NCI-H2107 treated with DMSO at 0.1 percent for 48 hours (cell line): ENCODE data around the gene TMEM163.
"Not testable (repeated sequence)": the region's sequence is repeated elsewhere in the genome, so short reads cannot be mapped to it uniquely, and the experiment has no call there.

Experiments used
- DNase-seq: peaks from one replicate; lab custom pipeline; 2025; ENCODE audit not compliant: unreplicated experiment; lab: John Stamatoyannopoulos, UW

TMEM163 gene

GRCh38 chr2:134665727-134666506, 52.9 kb downstream of the TMEM163 start:
- peak; percentile 35 for DNase-seq

DNA sequence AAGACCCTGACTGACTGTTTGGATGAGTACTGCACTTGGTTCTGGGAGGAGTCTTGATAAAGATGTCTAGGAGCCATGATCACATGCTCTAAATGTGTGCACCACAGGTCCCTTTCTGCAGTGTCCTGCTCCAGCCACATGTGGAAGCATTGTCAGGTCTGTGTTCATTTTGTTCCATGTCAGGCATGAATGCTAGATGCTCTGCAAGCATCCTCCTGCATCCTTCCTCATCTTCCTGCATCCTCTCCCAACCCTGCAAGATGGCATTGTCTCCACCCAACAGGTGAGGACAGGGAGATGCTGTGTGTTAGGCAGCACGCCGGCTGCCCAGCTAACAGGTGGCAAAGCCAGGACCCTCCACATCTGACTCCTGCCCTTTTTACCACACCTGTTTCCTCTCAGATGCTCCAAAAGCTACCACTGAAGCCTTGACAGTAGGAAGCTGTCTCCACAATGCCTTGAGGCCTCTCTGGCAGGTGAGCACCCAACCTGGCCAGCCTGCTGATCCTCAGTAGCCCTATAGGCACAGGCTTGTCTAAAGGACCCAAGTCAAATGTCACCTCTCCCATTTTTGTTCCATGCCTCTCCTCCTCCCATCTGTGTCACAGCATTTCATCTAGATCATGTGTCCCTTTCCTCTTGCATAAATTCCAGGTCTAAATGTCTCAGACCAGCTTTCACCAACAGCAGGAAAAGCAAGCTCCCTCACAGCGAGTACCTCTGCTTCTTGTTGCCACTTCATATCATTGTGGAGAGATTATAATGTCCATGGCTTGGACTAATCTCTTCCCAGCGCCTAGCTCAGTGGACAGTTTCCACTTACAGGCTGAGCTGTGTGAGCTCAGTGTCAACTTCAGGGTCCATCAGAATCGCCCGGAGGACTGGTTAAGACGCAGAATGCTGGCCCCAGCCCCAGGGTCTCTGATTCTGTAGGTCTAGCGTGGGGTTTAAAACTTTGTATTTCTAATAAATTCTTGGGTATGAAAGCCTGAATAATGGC, 55.0 kb downstream of the TMEM163 start:
- DNase-seq = no peak

GRCh38 chr2:134662751-134663150, 56.0 kb downstream of the TMEM163 start:
- DNase-seq = no peak

- no peak for DNase-seq
Observed at GRCh38 chr2:134660626-134661402, 58.0 kb downstream of the TMEM163 start.

- DNase-seq = no peak
Observed at GRCh38 chr2:134659724-134660123, 59.1 kb downstream of the TMEM163 start.

GRCh38 chr2:134657650-134658250, 61.0 kb downstream of the TMEM163 start:
- no peak for DNase-seq

GRCh38 chr2:134656391-134656790, 62.4 kb downstream of the TMEM163 start:
- not testable (repeated sequence) for DNase-seq

DNA sequence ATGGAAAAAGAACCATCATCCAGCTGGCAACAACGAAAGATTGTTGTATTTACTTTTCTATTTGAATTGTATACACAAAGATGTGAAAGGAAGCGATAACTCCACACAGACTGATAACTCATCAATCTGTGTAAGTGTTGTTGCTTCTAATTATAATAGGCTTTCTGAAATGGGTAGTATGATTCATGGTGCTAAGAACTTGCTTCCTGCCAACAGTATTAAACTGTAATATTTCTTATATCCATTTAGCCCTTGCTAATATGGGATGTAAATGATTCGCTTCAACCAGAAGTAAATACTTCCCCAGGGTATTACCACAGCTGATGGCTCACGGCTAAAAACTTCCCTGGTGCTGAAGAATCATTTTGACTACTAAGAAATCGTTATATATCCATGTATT, 70.2 kb downstream of the TMEM163 start:
- DNase-seq = no peak

DNA sequence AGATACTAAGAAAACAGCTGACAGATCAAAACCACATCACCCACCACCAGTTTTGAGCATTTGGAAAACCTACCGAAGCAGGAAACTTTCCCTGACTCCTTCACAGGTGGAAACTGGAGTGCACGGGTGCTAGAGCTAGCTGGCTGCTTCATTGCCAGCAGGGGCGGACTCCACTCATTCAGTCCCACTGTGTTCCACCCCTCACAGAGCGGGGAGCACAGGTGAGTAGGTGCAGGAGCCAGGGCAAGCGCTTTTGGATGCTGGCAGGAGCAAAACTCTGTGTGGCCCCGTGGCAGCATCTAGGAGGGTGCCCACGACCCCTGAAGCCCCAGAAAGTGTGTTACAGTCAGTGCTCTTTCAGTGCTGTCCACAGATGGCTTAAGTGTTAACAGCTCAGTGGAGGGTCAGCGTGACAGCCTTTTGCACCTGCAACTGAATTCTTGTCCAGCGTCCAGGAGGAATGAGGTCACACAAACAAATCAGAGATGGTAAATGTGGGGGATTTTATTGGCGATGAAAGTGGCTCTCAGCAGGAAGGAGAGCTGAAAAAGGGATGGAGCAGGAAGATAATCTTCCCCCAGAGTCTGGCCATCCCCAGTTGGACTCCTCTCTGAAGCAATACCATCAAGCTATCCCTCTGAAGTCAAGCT, 71.1 kb downstream of the TMEM163 start:
- no peak for DNase-seq

DNA sequence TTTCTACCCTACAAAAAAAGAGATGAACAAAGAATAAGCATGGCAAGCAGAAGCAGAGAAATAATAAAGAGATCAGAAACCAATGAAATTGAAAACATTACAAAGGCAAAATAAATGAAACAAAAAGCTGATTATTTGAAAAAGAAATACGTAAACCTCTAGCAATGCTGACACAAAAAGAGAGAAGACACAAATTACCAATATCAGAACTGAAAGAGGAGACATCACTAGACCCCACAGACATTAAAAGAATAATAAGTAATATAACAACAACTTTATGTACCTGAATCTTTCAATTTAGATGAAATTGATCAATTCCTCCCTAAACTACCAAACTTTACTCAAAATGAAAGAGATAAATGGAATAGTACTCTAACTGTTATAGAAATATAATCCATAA, 75.9 kb downstream of the TMEM163 start:
- DNase-seq = no peak

- no peak for DNase-seq
Observed at GRCh38 chr2:134640494-134640893, 78.3 kb downstream of the TMEM163 start.

DNA sequence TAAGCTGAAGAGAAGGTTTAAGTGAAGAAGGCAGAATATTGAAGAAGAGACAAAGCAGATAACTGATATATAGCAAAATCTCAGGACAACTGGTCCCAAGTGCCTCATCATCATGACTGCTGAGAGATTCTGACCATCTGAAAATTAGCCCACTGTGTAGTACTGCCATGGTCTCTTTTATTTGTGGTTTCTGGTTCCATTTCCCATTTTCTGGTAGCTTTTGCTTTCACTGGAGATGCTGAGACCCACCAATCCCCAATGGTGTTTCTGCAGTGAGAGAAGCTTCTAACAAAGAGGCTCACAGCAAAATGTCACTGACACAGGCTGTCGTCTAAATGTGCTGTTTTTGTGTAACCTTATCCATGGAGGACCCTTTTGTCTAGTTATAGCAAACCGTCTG, 79.5 kb downstream of the TMEM163 start:
- no peak for DNase-seq

- no peak for DNase-seq
Observed at GRCh38 chr2:134636714-134637113, 82.1 kb downstream of the TMEM163 start.

DNA sequence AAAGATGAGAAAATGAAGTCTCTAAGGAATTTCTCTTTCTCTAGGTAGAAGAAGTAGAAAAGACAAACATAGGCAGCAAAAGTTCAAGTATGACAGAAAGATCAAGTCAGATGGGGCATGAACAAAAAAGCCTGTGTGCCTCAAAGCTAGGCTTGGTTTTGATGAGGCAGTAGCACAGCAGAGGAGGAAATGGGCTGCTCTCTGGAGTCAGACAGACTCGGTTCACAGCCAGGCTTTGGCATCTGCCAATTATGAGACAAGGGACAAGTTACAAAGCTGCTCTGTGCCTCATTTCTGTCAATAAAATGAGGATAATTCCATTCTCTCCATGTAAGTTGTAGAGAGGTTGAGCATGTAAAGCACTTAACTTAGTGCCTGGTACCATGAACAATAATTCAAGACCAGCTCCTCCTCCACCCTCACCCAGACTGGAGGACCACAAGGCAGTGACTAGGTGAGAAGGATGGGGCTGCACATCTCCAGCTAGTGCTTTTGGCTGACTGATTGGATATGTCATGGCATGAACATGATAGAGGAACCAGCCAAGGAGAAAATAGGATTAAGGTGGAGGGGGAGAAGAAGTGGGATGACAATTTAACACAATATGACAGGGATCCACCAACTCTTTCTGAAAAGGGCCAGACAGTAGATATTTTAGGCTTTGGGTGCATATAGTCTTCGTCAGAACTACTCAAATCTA, 84.6 kb downstream of the TMEM163 start:
- DNase-seq = no peak

- DNase-seq = no peak
Observed at GRCh38 chr2:134630504-134631159, 88.2 kb downstream of the TMEM163 start.

DNA sequence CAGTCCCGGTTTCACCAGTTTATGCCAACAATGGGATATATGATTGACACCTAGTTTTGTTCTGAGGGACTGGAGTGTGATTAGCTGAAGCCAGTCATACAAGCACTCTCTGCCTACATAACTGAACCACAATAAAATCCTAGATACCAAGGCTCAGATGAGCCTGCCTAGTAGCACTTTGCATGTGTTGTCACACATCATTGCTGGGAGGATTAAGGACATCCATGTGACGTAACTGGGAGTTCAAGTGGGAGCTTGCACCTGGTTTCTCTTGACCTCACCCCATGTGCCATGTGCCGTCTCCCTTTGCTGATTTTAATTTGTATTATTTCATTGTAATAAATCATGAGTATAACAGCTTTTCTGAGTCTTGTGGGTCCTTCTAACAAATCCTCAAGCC, 90.3 kb downstream of the TMEM163 start:
- DNase-seq = no peak

DNA sequence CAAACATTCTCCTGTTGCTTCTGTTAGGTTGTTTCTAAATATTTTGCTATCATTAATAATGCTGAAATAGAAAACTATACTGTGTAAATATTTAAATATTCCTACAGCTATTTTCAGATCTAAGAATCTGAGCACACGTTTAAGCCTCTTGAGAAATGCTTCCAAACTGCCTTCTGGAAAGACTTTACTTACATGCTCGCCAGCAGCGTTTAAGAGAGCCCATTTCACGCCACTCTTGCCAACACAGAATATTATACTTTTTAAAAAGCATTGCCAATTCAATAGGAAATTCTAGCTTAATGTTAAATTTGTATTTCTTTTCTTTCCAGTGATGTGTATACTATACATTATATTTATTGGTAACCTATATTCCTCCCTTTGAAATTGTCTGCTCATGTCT, 92.0 kb downstream of the TMEM163 start:
- DNase-seq = no peak

DNA sequence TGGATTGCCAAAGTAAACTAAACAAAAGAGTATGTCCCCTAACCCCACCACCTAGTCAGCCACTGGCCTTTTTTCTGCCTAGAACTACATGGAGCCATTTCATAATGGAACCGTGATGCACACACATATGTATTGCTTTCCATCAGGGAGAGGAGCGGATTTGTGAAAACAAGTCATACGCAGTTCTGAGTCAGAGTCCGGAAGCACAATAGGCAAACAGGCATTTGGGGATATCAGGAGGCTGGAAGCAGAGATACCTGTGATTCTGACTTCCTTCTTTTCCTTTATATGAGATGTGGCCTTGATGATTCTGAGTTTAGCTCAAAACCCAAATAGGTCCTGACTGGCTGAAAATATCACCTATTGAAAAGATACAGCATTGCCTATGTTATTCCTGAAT, 93.5 kb downstream of the TMEM163 start:
- no peak for DNase-seq

DNA sequence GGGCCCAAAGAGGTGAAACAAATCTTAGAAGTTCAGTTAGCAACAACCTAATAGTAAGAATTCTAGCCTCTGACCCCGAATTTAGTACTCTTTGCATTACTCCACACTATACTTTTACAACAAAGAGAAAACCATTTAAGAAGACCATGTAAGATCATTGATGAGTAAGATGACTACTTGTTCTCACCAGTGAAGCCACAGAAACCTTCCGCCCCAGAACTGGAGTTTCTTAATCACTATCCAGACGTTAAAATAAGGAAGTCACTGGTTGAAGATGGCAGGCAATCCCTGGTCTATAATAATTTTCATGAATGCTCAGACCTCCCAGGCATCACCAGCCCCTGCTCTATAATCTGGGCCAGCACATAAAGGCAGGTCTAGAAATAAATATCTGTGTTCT, 95.0 kb downstream of the TMEM163 start:
- DNase-seq = no peak
